Astrocyte of the cerebellum (primary cell): Measurements from ENCODE around the gene CD34.

ENCODE experiments used
- DNase-seq: peaks from one replicate; pipeline ENCODE4 v3.0.0-alpha.2; 2011; ENCODE audit warnings: low read depth
- H3K4me3 ChIP-seq: 2 replicates; pipeline ENCODE4 v1.5.1; 2011; ENCODE audit warnings: mild to moderate bottlenecking, low read depth, low read length, moderate library complexity
- in situ Hi-C: cut with HindIII; loops from 2 replicates; pipeline ENCODE4 v1.10.0; 2017; ENCODE audit warnings: low sequenced_read_pairs
- TF ChIP-seq, protein P1 (sequence below): IDR thresholded peaks from 2 replicates; pipeline ENCODE4 v1.5.1; 2012; ENCODE audit warnings: low read length, low read depth, moderate library complexity, mild to moderate bottlenecking; ENCODE audit errors: missing control alignments

The CD34 gene

DNA sequence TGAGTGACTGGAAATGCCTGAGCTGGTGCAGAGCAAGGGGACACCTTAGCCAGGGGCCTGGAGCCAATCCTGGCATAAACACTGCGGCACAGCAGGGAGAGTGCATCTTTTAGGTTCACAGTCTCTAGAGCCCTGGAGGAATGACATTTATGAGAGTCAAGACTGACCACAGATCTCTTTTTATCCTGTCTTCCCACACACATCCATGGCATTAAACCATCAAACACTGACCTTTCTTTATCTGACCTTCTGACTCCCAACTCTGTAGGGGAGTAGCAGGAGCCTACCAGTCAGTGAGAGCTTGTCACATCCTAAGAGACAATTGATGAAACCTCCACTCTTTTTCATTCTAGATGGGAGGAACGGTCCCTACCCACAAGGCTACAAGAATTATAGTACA, 7.9 kb downstream of the CD34 start:
- DNase-seq = no peak
- H3K4me3 ChIP-seq = no peak overlapping the region
- in situ Hi-C loops = no loop called here
- TF ChIP-seq, protein P1, sequence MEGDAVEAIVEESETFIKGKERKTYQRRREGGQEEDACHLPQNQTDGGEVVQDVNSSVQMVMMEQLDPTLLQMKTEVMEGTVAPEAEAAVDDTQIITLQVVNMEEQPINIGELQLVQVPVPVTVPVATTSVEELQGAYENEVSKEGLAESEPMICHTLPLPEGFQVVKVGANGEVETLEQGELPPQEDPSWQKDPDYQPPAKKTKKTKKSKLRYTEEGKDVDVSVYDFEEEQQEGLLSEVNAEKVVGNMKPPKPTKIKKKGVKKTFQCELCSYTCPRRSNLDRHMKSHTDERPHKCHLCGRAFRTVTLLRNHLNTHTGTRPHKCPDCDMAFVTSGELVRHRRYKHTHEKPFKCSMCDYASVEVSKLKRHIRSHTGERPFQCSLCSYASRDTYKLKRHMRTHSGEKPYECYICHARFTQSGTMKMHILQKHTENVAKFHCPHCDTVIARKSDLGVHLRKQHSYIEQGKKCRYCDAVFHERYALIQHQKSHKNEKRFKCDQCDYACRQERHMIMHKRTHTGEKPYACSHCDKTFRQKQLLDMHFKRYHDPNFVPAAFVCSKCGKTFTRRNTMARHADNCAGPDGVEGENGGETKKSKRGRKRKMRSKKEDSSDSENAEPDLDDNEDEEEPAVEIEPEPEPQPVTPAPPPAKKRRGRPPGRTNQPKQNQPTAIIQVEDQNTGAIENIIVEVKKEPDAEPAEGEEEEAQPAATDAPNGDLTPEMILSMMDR = no peak

GRCh38 chr1:207902566-207902965, 8.4 kb downstream of the CD34 start:
- TF ChIP-seq, protein P1 = no peak
- in situ Hi-C loops = no loop called here
- H3K4me3 ChIP-seq = no peak overlapping the region
- DNase-seq = no peak

- TF ChIP-seq, protein P1 = no peak
- H3K4me3 ChIP-seq = no peak overlapping the region
- in situ Hi-C loops = no loop called here
- DNase-seq = no peak
These were observed 9.8 kb downstream of the CD34 start for GRCh38 chr1:207901041-207901653.

- in situ Hi-C loops = no loop called here
- TF ChIP-seq, protein P1 = no peak
- H3K4me3 ChIP-seq = no peak overlapping the region
- DNase-seq = no peak
These were observed 12.1 kb downstream of the CD34 start for GRCh38 chr1:207898836-207899235.

- in situ Hi-C loops = no loop called here
- no peak overlapping the region for H3K4me3 ChIP-seq
- TF ChIP-seq, protein P1 = no peak
- no peak for DNase-seq
These were observed 12.7 kb downstream of the CD34 start for GRCh38 chr1:207898260-207898659.

DNA sequence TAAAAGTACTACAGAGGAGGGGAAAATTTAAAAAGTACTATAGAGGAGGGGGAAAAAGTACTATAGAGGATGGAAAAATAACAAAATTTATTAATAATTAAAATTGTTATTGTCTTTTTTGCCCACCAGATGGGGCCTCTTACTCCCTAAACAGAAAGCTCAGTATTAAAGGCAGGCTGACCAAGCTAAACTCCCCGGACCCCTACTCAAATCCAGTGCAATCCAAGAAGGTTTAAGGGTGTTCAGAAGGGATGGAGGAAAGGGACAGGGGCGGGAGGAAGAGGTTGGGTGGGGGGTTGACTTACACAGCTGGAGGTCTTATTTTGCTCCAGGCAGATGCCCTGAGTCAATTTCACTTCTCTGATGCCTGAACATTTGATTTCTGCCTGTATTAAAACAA, 13.7 kb downstream of the CD34 start:
- TF ChIP-seq, protein P1 = peak; percentile 33
- H3K4me3 ChIP-seq = no peak overlapping the region
- in situ Hi-C loops = no loop called here
- DNase-seq = peak; percentile 12
